HCT116 (cell line): ENCODE data around the gene NUP133.

ENCODE experiments used
- CEBPB ChIP-seq: IDR thresholded peaks from 2 replicates; pipeline ENCODE4 v1.6.1; 2012; ENCODE audit warnings: low read depth
- CTCF ChIP-seq, 3 experiments: fragments of 200-600 bp in 1 of 3; sonication (generic) in 1 of 3; IDR thresholded peaks in 2 of 3; conservative IDR thresholded peaks in 1 of 3; 2 replicates each; pipeline ENCODE4 v1.5.1; 2012 to 2017; ENCODE audit warnings: low read depth in 2 of 3, low read length in 2 of 3, antibody characterized with exemption in 1 of 3, borderline replicate concordance in 1 of 3, control low read depth in 1 of 3, mild to moderate bottlenecking in 1 of 3, mixed read lengths in 1 of 3, mixed run types in 1 of 3, moderate library complexity in 1 of 3; ENCODE audit not compliant: insufficient read depth in 1 of 3
- EZH2 ChIP-seq: fragments of 200-600 bp; sonication (generic); IDR thresholded peaks from 2 replicates; pipeline ENCODE4 v1.6.1; 2017; ENCODE audit warnings: antibody characterized with exemption, mixed run types
- EZH2phosphoT487 ChIP-seq: fragments of 200-600 bp; IDR thresholded peaks from 2 replicates; pipeline ENCODE4 v1.6.1; 2018; ENCODE audit warnings: antibody characterized with exemption, borderline replicate concordance
- FOSL1 ChIP-seq: IDR thresholded peaks from 2 replicates; pipeline ENCODE4 v1.6.1; 2012; ENCODE audit warnings: low read depth
- POLR2A ChIP-seq: IDR thresholded peaks from 2 replicates; pipeline ENCODE4 v1.7.0; 2011; ENCODE audit warnings: borderline replicate concordance; ENCODE audit not compliant: insufficient read depth, insufficient read length; ENCODE audit errors: extremely low read depth
- POLR2AphosphoS5 ChIP-seq: IDR thresholded peaks from 2 replicates; pipeline ENCODE4 v1.6.1; 2011; ENCODE audit warnings: mild to moderate bottlenecking, low read depth, low read length, moderate library complexity
- REST ChIP-seq: IDR thresholded peaks from 2 replicates; pipeline ENCODE4 v1.6.1; 2012; ENCODE audit warnings: low read depth
- SP1 ChIP-seq: IDR thresholded peaks from 2 replicates; pipeline ENCODE4 v1.6.1; 2012; ENCODE audit warnings: low read depth
- SRF ChIP-seq: IDR thresholded peaks from 2 replicates; pipeline ENCODE4 v1.6.1; 2012; ENCODE audit warnings: low read depth
- YY1 ChIP-seq: IDR thresholded peaks from 2 replicates; pipeline ENCODE4 v1.6.1; 2011; ENCODE audit warnings: low read length, low read depth, moderate library complexity, mild to moderate bottlenecking; ENCODE audit not compliant: insufficient replicate concordance; ENCODE audit errors: extremely low read depth
- TF ChIP-seq, protein P1 (sequence below): IDR thresholded peaks from 2 replicates; pipeline ENCODE4 v1.6.1; 2012
- TF ChIP-seq, protein P2 (sequence below): IDR thresholded peaks from 2 replicates; pipeline ENCODE4 v1.6.1; 2012
- TF ChIP-seq, protein P3 (sequence below): IDR thresholded peaks from 2 replicates; pipeline ENCODE4 v1.6.1; 2011; ENCODE audit warnings: mild to moderate bottlenecking, low read length, moderate library complexity; ENCODE audit not compliant: insufficient replicate concordance; ENCODE audit errors: extremely low read depth

- TF ChIP-seq POLR2A = no peak
- no peak for TF ChIP-seq EZH2
- no peak for TF ChIP-seq CTCF (IDR thresholded peaks at IDR 0.05 in 2 of 3, conservative IDR thresholded peaks at IDR 0.05 in 1 of 3; ENCODE audit: borderline replicate concordance in 1 of 3, insufficient read depth in 1 of 3, low read depth in 2 of 3, low read length in 2 of 3)
- no peak for TF ChIP-seq POLR2AphosphoS5
- TF ChIP-seq, protein P1, sequence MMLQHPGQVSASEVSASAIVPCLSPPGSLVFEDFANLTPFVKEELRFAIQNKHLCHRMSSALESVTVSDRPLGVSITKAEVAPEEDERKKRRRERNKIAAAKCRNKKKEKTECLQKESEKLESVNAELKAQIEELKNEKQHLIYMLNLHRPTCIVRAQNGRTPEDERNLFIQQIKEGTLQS = no peak
- TF ChIP-seq, protein P2, sequence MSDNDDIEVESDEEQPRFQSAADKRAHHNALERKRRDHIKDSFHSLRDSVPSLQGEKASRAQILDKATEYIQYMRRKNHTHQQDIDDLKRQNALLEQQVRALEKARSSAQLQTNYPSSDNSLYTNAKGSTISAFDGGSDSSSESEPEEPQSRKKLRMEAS = no peak
- TF ChIP-seq SP1 = no peak
- TF ChIP-seq EZH2phosphoT487 = no peak
- TF ChIP-seq REST = no peak
- no peak for TF ChIP-seq YY1
- no peak for TF ChIP-seq SRF
- no peak for TF ChIP-seq CEBPB
- TF ChIP-seq, protein P3, sequence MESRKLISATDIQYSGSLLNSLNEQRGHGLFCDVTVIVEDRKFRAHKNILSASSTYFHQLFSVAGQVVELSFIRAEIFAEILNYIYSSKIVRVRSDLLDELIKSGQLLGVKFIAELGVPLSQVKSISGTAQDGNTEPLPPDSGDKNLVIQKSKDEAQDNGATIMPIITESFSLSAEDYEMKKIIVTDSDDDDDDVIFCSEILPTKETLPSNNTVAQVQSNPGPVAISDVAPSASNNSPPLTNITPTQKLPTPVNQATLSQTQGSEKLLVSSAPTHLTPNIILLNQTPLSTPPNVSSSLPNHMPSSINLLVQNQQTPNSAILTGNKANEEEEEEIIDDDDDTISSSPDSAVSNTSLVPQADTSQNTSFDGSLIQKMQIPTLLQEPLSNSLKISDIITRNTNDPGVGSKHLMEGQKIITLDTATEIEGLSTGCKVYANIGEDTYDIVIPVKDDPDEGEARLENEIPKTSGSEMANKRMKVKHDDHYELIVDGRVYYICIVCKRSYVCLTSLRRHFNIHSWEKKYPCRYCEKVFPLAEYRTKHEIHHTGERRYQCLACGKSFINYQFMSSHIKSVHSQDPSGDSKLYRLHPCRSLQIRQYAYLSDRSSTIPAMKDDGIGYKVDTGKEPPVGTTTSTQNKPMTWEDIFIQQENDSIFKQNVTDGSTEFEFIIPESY = no peak
- TF ChIP-seq FOSL1 = no peak
Observed at GRCh38 chr1:229397762-229398161, 110.4 kb downstream of the NUP133 start.
